Subcutaneous adipose tissue (tissue), 4 donors: ENCODE measurements around the gene NAALADL2. TPM values are rescaled to one million over a fixed set of nuclear protein-coding genes. Genes with fewer than 3 reads are reported as not detected.

ENCODE experiments used
- total RNA-seq, 4 donors: library from RNA; depleted of rRNA; stranded (reverse); fragments of >200 nt; gene quantifications; one replicate each; pipeline ENCODE4 v1.1.0, GENCODE V29; 2016
- TF ChIP-seq, protein P1 (sequence below): fragments of 450-650 bp; IDR thresholded peaks from one replicate; pipeline ENCODE4 v1.5.1; 2016; ENCODE audit warnings: low read depth, mild to moderate bottlenecking, control low read depth, antibody characterized with exemption, moderate library complexity

The NAALADL2 gene
- total RNA-seq, 4 donors from 2014 or later = 9.4 to 18.1 (median 11.8) TPM

DNA sequence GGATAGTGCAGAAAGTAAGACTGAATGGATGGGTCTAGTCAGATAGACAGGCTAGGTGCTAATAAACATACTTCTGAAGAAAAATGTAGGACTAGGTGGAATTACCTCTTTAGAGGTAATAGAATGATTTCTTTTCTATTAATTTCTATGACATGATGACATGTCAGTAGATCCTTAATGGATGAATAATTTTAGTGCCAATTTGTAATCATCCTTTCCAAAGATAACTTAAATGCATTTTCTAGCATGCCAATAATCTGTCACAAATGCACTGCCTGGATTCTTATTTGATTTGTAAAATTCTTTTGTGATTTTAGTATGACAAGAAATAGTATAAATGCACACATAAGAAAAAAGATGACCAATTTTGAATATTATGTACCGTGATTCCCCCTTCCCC is 356.7 kb downstream of the NAALADL2 start:
- TF ChIP-seq, protein P1, sequence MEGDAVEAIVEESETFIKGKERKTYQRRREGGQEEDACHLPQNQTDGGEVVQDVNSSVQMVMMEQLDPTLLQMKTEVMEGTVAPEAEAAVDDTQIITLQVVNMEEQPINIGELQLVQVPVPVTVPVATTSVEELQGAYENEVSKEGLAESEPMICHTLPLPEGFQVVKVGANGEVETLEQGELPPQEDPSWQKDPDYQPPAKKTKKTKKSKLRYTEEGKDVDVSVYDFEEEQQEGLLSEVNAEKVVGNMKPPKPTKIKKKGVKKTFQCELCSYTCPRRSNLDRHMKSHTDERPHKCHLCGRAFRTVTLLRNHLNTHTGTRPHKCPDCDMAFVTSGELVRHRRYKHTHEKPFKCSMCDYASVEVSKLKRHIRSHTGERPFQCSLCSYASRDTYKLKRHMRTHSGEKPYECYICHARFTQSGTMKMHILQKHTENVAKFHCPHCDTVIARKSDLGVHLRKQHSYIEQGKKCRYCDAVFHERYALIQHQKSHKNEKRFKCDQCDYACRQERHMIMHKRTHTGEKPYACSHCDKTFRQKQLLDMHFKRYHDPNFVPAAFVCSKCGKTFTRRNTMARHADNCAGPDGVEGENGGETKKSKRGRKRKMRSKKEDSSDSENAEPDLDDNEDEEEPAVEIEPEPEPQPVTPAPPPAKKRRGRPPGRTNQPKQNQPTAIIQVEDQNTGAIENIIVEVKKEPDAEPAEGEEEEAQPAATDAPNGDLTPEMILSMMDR = no peak

DNA sequence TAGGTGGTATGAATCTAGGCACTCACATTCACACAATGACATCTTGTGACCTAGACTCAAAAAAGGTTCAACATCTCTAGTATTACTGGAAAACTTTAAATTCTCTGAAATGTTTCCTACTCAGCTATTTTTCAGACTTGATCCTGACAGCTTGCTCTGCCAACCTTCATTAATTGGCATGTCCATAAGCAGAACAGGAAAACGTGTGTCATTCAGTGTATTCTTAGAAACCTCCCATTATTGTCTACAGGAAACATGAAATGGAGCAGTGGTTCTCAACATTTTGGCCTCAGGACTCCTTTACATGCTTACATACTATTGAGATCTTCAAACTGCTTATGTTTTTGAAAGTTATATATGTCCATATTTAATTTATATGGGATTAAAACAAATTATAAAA is 363.2 kb downstream of the NAALADL2 start:
- TF ChIP-seq, protein P1 = no peak

DNA sequence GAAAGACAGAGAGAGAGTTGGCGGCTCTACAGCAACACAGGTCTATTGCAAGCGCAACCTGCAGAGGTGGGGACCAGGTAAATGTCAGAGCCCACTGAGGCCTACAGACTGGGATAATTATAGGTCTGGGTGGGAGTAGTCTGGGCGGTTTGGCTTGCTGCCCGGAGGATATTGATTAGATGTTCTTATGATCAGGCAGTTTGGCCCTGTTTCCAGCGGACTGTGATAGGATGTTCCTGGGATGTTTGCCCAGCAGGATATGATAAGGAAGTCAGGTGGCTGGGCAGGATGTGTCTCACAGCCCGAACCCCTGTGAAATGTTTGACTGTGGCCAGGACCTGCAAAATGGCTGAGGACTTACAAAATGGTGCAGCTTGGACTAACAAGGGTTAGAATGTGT is 364.9 kb downstream of the NAALADL2 start:
- TF ChIP-seq, protein P1 = no peak

DNA sequence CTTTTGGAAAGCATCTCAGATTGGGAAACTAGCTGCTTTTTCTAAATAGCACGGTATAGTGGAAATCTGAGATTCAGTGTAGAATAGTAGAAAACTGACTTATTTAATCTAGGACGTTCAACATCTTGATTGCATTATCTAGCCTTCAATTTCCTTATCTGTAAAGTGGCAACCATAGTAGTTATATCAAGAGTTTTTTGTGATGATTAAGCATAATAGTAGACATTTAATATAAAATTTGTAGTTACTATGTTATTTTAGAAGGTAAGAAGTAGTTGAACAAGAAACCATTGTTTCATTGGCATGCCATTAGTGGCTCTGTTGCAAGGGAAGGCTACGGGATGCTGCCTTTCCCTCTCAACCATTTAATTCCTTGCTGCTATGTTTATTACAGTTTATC is 367.3 kb downstream of the NAALADL2 start:
- TF ChIP-seq, protein P1 = no peak

DNA sequence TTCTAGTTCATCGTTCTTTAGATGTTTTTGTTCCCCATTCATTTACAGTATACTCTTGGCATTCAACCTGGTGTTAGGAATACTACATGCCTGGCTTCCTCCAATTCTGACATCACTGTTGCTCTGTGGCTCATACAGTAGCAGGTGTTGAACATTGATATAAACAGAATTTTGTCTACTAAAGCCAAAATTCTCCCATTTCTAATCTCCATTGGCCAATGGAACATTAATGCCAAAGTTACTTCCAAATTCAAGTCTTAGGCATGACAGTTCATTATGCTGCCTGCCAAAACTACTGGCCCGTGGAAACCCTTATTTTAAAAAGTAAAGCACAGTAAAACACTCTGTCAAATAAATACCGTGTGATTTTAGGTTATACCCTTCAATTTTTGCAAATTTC is 368.0 kb downstream of the NAALADL2 start:
- TF ChIP-seq, protein P1 = no peak

DNA sequence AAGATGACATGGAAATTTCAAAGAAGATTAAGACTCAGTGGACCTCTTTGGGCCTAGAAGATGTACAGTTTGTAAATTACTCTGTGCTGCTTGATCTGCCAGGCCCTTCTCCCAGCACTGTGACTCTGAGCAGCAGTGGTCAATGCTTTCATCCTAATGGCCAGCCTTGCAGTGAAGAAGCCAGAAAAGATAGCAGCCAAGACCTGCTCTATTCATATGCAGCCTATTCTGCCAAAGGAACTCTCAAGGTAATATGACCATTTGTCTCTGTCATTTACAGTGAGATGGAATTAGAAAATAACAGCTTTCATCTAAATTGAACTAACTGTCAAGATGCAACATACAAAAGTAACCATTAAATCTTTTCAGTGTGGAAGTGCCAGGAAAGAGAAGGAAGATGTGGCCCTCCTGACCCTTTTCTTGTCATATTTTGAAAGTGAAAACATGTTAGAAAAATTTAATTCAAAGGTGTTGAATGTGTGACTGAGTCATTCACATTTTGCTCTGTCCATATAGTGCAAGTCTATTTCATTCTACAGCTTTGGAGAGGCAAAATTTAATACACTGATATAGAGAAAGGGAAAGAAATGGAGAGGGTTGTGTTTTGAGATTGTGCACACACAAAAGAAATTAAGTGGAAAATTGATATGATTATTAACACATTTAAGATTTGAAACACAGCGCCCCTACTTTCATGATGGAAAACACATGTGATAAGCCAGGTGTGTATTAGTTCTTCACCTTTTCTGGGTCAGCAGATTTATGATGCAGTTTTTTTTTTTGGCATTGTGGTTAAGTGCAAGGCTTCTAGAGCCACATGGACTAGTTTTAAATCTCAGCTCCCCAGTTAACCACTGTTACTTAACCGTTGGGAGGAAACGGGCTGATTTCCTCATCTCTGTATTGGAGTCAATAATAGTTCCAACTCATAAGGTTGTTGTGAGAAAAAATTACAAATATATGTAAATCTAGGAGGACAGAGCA is 375.1 kb downstream of the NAALADL2 start:
- TF ChIP-seq, protein P1 = no peak

DNA sequence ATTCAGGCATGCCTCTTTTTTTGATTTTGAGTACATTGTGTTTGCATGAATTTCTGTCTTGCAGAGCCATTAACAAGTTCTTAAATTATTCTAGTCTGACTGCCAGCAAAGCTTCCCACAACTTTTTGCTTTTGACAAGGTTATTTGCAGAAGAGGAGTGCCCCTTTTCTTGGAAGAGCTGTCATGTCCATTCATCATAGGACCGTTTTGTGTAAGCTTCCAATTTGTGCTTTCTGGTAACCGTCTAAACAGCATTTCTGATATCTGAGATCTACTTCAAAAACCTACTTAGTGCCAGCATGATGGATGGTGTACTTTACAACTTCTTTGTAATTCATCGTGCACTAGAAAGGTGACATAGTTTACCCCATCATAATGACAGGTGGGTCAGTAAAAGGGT is 379.7 kb downstream of the NAALADL2 start:
- TF ChIP-seq, protein P1 = no peak
